SJSA1 (cell line): Measurements from ENCODE around the gene MAPRE3. TPM values are rescaled to one million over a fixed set of nuclear protein-coding genes. Genes with fewer than 3 reads are reported as not detected.

Experiments used
- DNase-seq, 2 experiments: peaks; one replicate each; pipeline ENCODE4 v3.0.0-alpha.2; 2015 to 2020; ENCODE audit warnings: low spot score in 2 of 2, low read depth in 1 of 2
- H3K27ac ChIP-seq: fragments of 250-450 bp; sonication (Bioruptor Pico); 2 replicates; pipeline ENCODE4 v1.5.1; 2020; ENCODE audit warnings: mild to moderate bottlenecking, moderate library complexity
- H3K27me3 ChIP-seq: fragments of 250-450 bp; sonication (Bioruptor Pico); replicated peaks from 2 replicates; pipeline ENCODE4 v1.5.1; 2020; ENCODE audit warnings: mild to moderate bottlenecking, moderate library complexity
- H3K36me3 ChIP-seq: fragments of 250-450 bp; sonication (Bioruptor Pico); 2 replicates; pipeline ENCODE4 v1.5.1; 2020; ENCODE audit warnings: mild to moderate bottlenecking
- H3K4me1 ChIP-seq: fragments of 250-450 bp; sonication (Bioruptor Pico); replicated peaks from 2 replicates; pipeline ENCODE4 v1.6.1; 2021; ENCODE audit warnings: mild to moderate bottlenecking
- H3K4me3 ChIP-seq: fragments of 250-450 bp; sonication (Bioruptor Pico); 2 replicates; pipeline ENCODE4 v1.5.1; 2020; ENCODE audit warnings: mild to moderate bottlenecking
- H3K9me3 ChIP-seq: fragments of 250-450 bp; sonication (Bioruptor Pico); replicated peaks from 2 replicates; pipeline ENCODE4 v1.5.1; 2020; ENCODE audit warnings: mild to moderate bottlenecking
- total RNA-seq: library from RNA; depleted of rRNA; stranded (reverse); fragments of >200 nt; shearing (Covaris generic); gene quantifications from 2 replicates; pipeline ENCODE4 v1.2.3, GENCODE V29; 2014

The MAPRE3 gene
- total RNA-seq, 1 experiment from 2014 or later, result 3.3 TPM

DNA sequence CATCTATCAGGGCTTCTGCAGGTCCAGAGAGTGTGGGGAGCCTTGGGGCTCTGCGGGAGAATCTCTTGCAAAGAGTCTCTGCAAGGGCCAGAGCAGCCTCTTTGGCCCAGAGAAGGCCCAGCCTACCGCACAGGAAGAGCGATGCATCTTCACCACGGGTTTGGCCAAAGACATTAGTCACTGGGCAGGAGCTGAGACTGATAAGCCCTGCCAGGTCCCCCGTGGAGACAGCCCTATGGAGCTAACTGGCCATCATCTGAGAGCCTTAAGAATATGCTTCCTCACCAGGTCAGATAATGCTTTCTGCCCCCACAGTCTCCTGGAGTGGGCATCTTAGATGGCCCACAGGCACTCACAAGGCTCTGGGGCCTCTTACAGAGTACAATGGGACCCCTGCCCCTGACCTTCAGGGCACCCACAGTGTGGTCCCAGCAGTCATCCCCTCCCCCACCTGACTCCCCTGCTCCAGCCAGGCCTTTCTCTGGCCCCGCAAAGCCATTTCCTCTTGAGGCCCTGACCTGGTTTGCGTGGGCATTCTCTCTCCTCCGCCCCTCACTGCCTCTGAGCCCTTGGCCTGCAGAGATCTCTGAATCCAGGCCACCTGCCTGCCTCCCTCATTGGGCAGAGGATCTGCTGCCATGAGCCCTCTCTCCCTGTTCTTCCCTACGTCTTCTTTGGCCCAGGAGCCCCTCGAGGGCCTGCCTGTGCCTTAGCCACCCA is 31.9 kb upstream of the MAPRE3 start:
- peaks cover 12% of the 10 kb centered on the region for H3K4me1 ChIP-seq
- H3K36me3 ChIP-seq, result no peaks in the 10 kb centered on the region
- no peak for DNase-seq
- no peak overlapping the region for H3K27ac ChIP-seq
- no peak overlapping the region for H3K4me3 ChIP-seq
- H3K9me3 ChIP-seq, result no peaks in the 10 kb centered on the region
- no peaks in the 10 kb centered on the region for H3K27me3 ChIP-seq

DNA sequence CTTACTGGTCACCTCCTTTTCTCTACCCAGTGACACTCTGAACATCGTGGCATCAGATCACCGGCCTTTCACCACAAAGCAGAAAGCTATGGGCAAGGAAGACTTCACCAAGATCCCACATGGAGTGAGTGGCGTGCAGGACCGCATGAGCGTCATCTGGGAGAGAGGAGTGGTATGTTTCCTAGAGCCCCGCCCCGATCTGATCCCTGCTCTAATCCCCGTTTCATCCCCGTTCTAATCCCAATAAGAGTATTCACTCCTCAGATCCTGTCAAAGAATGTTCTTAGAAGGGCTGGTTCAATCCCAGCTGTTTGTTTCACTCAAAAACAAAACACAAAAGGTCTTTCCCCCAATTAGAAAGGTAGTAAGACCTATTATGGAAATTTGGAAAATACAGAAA is 30.4 kb upstream of the MAPRE3 start:
- H3K27me3 ChIP-seq, result no peaks in the 10 kb centered on the region
- no peaks in the 10 kb centered on the region for H3K36me3 ChIP-seq
- no peak overlapping the region for H3K4me3 ChIP-seq
- no peak overlapping the region for H3K27ac ChIP-seq
- H3K4me1 ChIP-seq, result peaks cover 19% of the 10 kb centered on the region
- no peaks in the 10 kb centered on the region for H3K9me3 ChIP-seq
- no peak for DNase-seq

DNA sequence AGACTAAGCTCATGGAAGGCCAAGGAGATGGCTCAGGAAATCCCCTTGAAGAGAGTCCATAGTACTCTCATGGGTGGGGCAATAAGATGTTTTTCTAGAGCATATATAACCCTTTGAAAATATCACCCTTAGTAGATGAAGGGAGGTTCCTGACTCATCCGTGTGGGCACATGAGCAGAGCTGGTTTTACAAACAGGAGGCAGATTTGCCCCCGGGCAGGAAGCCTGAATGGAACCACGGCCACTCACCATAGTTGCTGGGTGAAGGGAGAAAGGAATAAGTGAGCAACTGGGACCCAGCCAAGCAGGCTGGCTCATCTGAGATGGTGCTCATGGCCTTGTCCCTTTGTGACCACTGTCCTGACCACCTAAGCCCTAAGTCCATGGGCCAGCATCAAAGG is 29.0 kb upstream of the MAPRE3 start:
- Histone ChIP-seq H3K9me3 (no peaks in the 10 kb centered on the region), H3K4me3 (no peak overlapping the region), H3K27me3 (no peaks in the 10 kb centered on the region), H3K4me1 (peaks cover 28% of the 10 kb centered on the region), H3K36me3 (no peaks in the 10 kb centered on the region), H3K27ac (no peak overlapping the region)
- no peak for DNase-seq

DNA sequence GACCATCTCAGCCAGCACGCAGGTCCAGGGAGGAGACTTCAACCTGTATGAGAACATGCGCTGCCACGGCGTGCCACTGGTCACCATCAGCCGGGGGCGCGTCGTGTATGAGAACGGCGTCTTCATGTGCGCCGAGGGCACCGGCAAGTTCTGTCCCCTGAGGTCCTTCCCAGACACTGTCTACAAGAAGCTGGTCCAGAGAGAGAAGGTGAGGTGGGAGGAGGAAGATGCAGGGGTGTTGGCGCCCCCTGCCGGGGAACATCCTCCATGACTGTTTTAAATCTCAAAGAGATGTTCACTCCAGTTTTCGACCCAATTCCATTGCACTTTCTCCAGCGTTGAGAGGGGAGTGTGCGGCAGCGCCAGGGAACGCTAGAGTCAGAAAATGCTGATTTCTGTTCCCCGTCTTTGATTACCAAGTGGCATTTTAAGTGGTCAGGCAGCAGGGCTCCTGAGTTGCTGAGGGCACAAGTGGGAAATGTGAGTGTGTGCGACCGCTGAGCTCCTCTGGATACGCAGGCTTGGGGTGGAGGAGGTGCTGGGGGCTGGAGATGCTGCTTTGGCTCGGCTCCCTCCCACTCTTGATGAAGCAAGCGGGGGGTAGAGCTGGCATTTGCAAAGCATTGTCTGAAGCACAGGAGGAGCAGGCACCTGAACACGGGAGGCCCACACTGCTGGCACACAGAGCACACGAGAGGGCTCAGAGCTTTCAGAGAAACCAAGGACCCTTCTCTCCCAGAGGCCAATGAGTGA is 27.7 kb upstream of the MAPRE3 start:
- Histone ChIP-seq H3K4me3 (no peak overlapping the region), H3K27me3 (no peaks in the 10 kb centered on the region), H3K27ac (no peak overlapping the region), H3K9me3 (no peaks in the 10 kb centered on the region), H3K36me3 (no peaks in the 10 kb centered on the region), H3K4me1 (peaks cover 41% of the 10 kb centered on the region)
- peak in 1 of 2 experiments; percentile 47 for DNase-seq

DNA sequence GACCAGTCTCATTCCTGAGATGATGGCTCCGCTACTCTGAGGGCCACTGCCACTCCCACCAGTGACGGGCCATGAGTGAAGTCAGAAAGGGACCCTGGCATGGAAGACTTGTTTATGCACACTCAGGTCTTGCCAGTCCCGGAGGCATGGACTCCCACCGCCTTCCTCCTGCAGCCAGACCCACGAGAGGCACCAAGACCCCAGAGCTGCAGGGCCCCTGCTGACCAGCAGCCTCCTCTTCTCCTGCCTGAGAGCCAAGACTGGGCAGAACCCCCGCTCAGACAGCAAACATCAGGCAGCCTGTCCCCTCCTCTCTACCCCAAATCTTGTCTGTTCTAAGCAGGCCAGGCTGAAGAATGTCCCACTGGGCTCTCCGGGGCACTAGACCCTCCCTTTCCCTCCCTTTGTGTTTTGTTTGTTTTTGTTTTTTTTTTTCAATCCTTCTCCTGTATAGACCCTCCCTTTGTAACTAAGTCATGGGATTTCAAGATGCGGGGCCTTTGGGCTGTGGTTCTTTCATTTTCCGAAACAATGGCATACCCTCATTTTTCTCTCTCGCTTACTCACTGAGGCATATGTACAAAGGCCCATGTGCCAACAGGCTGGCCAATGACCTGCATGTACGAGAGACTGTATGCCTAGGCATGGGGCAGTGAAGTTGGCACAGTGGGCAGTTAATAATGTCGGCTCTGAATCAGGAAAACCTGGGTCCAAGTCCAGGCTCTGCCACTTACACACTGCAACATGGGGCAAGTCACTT is 24.3 kb upstream of the MAPRE3 start:
- peaks cover 41% of the 10 kb centered on the region for H3K4me1 ChIP-seq
- no peaks in the 10 kb centered on the region for H3K36me3 ChIP-seq
- no peak overlapping the region for H3K4me3 ChIP-seq
- H3K27ac ChIP-seq, result no peak overlapping the region
- peak in 1 of 2 experiments; percentile 64 for DNase-seq
- 0 out of 2 replicates have a peak, but pooled peaks cover 4% of the 10 kb centered on the region for H3K27me3 ChIP-seq
- H3K9me3 ChIP-seq, result no peaks in the 10 kb centered on the region

GRCh38 chr2:26946841-26947784 is 23.3 kb upstream of the MAPRE3 start:
- H3K27ac ChIP-seq, result no peak overlapping the region
- peak; percentile 54 to 73 for DNase-seq
- no peaks in the 10 kb centered on the region for H3K36me3 ChIP-seq
- H3K9me3 ChIP-seq, result no peaks in the 10 kb centered on the region
- H3K27me3 ChIP-seq, result peaks cover 12% of the 10 kb centered on the region; the same call in 1 of the 2 replicates
- H3K4me1 ChIP-seq, result peaks cover 41% of the 10 kb centered on the region
- no peak overlapping the region for H3K4me3 ChIP-seq

- DNase-seq, result no peak
- Histone ChIP-seq H3K27me3 (peaks cover 25% of the 10 kb centered on the region), H3K4me1 (peaks cover 27% of the 10 kb centered on the region)
Measured at GRCh38 chr2:26948800-26949199, 21.6 kb upstream of the MAPRE3 start.

DNA sequence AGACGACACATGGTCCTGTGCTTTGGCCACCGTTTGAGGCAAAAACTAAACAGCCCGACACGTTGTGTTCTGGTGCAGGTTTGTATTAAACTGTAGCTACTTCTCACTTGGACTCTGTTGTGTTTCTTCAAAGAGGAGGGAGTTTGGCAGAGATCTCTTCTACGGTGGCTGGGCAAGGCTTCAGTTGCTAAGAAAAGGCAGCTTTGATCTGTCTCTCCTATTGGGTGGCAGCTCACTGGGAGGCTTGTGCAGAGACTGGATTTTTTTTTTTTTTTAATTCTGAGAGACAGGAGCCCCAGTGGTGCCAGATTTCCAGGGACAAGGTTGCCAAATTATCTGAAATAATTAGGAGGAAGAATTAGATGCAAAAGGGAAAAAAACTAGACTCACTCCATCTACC is 20.2 kb upstream of the MAPRE3 start:
- no peak overlapping the region for H3K4me3 ChIP-seq
- DNase-seq, result no peak
- H3K27me3 ChIP-seq, result peaks cover 38% of the 10 kb centered on the region
- H3K4me1 ChIP-seq, result peaks cover 22% of the 10 kb centered on the region
- H3K36me3 ChIP-seq, result no peaks in the 10 kb centered on the region
- H3K9me3 ChIP-seq, result no peaks in the 10 kb centered on the region
- no peak overlapping the region for H3K27ac ChIP-seq

More at GRCh38 chr2:26948800-26949199, 21.6 kb upstream of the MAPRE3 start:
- Histone ChIP-seq H3K27ac (no peak overlapping the region), H3K36me3 (no peaks in the 10 kb centered on the region), H3K4me3 (no peak overlapping the region), H3K9me3 (no peaks in the 10 kb centered on the region)

DNA sequence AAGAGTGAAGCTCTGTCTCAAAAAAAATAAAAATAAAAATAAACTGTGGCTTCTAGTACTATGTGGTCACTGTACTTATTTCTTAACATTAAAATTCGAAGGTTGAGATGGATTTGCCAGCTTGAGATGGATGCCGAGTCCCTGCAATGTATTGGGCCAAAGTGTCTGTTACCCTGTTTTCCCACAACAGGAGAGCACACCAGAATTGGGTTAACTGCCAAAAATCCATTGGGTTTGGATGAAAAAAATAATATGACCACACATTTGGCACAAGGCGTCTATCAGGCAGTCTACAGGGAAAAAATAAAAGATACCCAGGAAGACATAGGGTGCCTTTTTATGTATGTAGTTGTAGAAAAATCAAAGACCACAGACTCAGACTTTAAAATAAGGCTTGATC is 19.2 kb upstream of the MAPRE3 start:
- DNase-seq, result no peak
- Histone ChIP-seq H3K4me1 (peaks cover 15% of the 10 kb centered on the region), H3K27ac (no peak overlapping the region), H3K9me3 (no peaks in the 10 kb centered on the region), H3K4me3 (no peak overlapping the region), H3K27me3 (peaks cover 48% of the 10 kb centered on the region), H3K36me3 (no peaks in the 10 kb centered on the region)

- peaks cover 57% of the 10 kb centered on the region for H3K27me3 ChIP-seq
- no peaks in the 10 kb centered on the region for H3K36me3 ChIP-seq
- no peak overlapping the region for H3K4me3 ChIP-seq
- no peaks in the 10 kb centered on the region for H3K9me3 ChIP-seq
- peaks cover 4% of the 10 kb centered on the region for H3K4me1 ChIP-seq
- no peak overlapping the region for H3K27ac ChIP-seq
- DNase-seq, result no peak
Measured at GRCh38 chr2:26952374-26952773, 18.1 kb upstream of the MAPRE3 start.

GRCh38 chr2:26954135-26954534 is 16.3 kb upstream of the MAPRE3 start:
- Histone ChIP-seq H3K4me3 (no peak overlapping the region), H3K4me1 (no peaks in the 10 kb centered on the region), H3K9me3 (no peaks in the 10 kb centered on the region), H3K27me3 (peaks cover 69% of the 10 kb centered on the region), H3K27ac (no peak overlapping the region), H3K36me3 (no peaks in the 10 kb centered on the region)
- DNase-seq, result no peak

GRCh38 chr2:26957041-26957440 is 13.4 kb upstream of the MAPRE3 start:
- no peak for DNase-seq
- Histone ChIP-seq H3K9me3 (no peaks in the 10 kb centered on the region), H3K27ac (no peak overlapping the region), H3K4me1 (no peaks in the 10 kb centered on the region), H3K36me3 (no peaks in the 10 kb centered on the region), H3K27me3 (peaks cover 62% of the 10 kb centered on the region), H3K4me3 (no peak overlapping the region)

DNA sequence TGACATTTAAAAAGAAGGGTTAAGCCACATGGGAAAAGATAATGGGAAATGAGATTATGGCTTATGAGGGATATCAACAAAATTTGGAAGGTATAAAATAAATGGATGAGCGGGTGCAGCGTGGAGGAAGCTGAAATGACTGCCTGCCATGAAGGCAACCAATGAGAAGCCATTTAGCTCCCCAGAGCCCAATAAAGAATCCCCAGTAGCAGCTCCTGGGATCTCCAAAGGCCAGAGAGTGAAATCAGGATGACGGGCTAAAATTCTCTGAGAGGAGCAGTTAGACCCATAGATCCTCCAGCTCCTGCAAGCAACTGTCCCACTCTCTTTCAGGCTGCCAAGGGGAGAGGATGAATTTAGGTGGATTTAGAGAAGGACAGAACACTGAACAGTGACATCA is 12.9 kb upstream of the MAPRE3 start:
- no peaks in the 10 kb centered on the region for H3K4me1 ChIP-seq
- H3K27ac ChIP-seq, result no peak overlapping the region
- H3K27me3 ChIP-seq, result peaks cover 57% of the 10 kb centered on the region
- H3K36me3 ChIP-seq, result no peaks in the 10 kb centered on the region
- no peak overlapping the region for H3K4me3 ChIP-seq
- no peaks in the 10 kb centered on the region for H3K9me3 ChIP-seq
- DNase-seq, result no peak
